Right hindlimb (tissue), 1 donor: Measurements from ENCODE around the gene KRTAP10-4.
"Not testable (repeated sequence)": the region's sequence is repeated elsewhere in the genome, so short reads cannot be mapped to it uniquely, and the experiment has no call there.

Source experiments
- DNase-seq: peaks from one replicate; pipeline ENCODE4 v3.0.0-alpha.2; 2018

KRTAP10-4 gene

DNA sequence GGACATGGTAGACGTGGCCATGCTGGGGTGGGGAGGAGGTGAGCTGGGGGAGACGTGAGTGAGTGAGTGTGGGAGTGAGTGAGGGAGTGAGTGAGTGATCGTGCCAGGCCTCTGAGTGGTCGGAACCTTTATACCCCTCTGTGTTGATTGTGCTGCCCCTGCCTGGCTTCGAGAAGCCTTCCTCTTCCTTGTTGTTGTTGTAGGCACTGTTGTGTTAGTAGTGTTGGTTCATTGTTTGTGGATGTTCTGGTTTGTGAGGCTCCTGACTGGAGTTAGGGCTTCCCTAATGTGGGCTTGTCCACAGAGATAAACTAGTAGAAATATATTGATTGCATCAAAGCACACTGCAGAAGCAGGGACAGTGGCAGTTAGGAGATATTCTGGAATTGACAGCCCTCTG lies 14.8 kb upstream of the KRTAP10-4 start, which contains the start of gene KRTAP10-3:
Gene KRTAP10-3, minus strand, starts transcription at position 101 of the 400 bp plus-strand sequence. Its CDS starts 80 bp downstream, at position 21.
- DNase-seq: no peak

DNA sequence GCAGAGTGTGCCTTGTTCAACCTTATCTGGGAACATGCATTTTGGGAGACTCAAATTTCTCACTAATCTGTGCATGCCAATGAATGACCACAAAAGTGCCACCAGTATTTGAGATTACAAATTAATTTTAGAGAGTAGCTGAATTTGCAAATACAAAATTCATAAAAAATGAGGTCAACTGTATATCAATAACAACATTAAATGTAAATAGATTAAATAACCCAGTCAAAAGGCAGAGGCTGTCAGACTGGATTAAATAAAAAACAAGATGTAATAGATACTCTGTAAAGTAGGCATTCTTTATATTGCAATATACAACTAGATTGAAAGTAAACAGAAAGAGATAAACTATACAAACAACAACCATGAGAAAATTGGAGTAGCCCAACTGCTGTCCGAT lies 9.4 kb upstream of the KRTAP10-4 start:
- no peak for DNase-seq

DNA sequence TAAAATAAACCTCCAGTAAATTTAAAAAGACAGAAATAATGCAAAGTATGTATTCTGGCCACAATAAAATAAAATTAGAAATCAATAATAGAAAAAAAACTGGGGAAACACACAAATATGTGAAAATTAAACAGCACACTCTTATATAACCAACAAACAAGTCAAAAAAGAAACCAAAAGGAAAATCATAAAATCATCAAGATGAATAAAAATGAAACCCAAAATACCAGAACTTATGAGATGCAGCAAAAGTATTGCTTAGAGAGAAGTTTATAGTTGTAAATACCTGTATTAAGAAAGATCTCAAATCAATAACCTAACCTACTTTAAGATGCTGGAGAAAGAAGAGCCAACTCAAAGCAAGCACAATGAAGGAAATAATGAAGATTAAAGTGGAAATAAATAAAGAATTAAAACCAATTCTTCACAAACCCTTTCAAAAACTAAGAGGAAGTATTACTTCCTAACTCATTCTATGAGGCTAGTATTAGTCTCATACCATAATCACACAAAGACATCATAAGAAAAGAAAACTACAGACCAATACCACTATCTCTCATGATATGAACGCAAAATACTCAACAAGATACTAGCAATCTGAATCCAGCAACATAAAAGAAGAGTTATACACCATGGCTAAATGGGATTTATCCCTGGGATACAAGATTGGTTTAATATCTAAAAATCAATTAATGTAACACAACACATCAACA lies 8.5 kb upstream of the KRTAP10-4 start:
- no peak for DNase-seq

DNA sequence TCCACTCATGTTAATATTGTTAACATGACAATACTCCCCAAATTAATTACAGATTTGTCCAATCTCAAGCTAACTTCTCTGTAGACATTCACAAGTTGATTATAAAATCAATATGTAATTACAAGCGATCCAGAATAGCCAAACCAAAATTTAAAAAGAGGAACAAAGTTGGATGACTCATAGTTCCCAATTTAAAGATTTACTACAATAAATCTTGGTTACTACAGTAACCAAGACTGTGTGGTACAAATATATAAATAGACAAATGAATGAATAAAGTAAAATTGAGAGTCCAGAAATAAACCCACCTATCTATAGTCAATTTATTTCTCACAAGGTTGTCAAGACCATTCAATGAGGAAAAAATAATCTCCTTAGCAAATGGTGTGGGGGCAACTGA lies 7.1 kb upstream of the KRTAP10-4 start:
- no peak for DNase-seq

DNA sequence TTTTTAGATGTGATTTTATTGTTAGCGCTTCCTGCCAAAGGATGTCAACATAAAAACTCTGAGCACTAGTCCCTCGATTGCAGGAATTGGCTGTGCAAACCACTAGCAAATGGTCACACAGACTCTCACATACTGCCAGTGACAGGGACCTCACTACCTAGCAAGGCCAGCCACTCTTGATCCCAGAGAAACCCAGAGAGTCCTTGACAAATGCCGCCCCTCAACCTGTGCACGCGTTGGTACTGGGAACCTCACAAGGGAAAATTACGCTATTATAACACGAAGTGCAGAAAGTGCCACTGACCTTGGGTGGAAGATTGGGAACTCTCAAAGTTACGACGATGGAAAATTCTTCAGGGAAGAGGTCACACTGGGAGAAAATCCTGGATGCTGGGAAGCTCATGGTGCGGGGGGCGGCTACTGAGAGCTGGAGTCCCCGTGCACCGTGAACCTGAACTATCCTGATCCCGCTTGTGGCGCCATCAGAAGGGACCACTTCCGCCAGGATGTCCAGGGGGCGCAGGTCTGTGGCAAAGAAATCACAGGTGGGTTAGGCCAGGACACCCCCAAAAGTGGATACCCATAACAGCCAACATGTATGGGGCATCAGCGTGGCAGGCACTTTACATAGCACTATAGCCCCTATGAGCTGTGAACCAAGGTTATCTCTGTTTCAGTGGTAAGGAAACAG lies 5.9 kb upstream of the KRTAP10-4 start:
- no peak for DNase-seq

DNA sequence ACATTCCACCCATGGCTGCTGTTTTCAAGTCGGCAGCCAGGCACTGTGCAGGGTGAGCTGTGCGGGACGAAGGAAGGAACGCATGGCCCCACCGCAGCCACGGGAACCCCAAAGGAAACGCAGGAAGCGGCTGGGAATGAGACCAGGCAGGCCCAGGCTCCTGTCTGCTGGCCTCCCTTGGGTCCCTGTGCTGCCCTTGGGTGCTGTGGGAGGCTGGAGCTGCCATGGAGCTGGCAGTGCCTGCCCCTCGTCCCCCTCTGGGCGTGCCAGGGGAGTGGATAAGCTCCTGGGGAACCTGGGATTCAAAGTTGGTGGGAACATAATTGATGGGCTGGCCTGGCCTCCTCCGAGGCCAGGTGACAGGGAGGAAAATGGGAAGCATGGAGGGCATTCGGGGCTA lies 5.3 kb upstream of the KRTAP10-4 start:
- no peak for DNase-seq

DNA sequence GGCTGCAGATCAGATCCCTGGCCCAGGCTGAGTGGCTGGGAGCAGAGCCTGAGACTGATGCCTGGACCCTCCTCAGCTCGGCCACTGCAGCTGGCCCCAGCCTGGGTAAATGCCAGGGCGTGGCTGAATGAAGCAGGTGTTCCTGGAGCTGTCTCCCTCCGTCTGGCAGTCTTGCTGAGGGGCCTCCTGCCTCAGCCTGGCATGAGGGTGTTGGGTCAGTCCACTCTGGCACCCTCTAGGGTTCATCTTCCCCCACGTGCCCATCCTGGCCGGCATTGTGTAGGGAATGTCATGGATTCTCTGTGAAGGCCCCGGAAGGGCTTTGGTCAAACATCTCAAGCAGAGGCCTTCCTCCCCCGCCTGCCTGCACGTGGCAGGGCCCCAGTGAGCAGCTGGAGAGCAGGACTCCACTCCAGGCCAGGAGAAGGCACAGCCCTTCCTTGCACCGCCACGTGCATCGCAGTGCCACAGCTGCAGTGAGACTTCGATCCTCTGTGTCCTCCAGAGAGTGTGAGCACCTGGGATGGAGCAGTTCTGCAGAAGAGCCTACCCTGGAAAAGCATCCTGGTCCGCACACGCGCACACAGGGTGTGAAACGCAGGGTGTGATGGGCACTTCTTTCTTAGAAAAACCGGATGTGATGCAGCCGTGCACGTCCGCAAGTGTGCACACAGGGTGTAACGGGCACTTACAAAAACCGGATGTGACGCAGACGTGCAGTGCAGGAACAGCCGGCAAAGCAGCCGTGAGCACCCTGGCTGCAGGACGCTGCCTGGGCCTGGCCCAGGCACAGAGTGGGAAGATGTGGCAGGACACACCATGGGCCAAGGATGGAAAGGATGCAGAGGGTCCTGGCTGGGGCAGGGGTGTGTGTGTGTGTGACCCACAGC lies 4.6 kb upstream of the KRTAP10-4 start:
- DNase-seq: no peak

DNA sequence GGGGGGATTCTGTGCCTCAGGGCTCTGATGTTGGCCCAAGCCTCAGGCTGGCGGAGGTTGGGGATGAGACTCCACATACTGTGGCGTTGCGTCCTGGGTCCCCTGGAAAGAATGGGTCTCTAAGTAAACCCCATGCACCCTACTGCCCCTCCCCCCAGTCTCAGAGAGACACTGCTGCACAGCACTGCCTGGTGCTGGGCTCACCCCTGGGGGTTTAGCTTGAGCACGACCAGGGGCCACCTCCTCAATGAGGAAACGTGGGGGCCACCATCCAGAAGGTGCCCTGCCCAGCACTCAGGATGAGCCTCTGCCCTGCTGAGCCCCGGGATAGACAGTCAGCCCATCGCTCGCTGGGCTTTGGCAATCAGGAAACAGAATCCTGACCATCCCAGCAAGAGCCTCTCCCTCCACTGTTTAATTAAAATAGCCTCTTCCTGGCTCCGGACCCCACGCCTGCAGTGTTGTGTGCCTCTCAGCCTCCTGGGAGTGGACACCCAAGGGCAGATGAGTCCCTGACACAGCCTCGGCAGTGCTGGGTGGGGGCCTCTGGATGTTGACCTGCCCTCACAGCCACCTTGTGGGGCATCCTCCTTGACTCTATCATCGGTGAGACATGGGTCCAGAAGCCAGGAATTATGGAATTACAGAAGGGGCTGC lies 3.5 kb upstream of the KRTAP10-4 start:
- DNase-seq: no peak

DNA sequence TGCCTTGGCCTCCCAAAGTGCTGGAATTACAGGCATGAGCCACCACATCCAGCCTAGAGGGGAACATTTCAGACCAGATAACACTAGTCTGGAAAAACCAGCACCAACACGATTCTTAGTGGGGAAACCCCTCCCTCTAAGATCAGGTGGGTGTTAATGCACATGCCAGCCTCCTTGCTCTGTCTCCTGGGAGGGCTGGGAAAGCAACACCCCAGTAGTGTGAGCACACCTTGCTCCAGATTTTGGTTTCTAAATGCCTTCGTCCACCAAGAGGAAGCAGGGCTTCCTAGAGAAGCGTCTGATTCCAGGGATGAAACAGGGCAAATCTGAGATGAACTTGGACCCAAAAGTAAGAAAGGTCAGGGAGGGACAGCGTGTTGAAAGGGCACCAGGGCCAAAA lies 2.2 kb upstream of the KRTAP10-4 start:
- DNase-seq: no peak

DNA sequence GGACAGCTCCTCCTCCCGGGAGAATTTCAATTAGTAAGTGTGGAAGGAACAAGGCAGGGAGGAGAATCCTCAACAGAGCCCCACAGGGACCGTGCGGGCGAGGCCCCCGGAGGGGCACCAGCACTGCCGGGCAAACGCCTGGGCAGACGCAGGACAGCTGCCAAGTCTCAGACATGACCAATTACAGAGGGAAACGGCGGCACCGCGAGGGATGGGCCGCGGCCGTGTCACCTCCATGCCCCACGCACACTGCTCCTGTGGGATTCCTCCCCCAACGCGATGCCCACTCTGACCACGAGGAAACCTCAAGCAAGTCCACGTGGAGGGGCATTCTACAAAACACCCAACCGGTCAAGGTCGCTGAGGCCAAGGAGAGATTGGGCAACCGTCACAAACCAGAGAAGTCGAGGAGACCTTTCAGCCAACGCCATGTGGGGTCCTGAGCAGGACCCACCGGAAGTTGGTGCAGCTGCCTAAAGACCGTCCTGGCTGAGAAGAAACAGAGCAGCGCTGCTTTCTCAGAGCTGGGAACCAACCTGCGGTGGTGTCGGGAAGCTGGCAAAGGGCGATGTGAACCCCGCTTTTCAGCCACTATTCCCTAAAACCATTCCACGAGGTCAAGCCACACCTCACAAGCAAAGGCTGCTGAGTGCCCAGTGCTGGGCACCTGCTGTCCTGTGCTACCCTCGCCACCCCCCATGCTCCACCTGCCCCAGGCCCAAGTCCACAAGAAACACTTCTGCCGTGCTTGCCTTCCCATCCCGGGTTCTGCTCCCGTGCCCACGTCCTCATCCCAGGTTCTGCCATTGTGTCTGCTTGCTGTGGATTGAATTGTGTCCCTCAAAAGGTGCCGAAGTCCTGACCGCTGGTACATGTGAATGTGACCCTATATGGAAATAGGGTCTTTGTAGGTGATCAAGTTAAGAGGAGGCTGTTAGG lies 1.4 kb upstream of the KRTAP10-4 start:
- no peak for DNase-seq

DNA sequence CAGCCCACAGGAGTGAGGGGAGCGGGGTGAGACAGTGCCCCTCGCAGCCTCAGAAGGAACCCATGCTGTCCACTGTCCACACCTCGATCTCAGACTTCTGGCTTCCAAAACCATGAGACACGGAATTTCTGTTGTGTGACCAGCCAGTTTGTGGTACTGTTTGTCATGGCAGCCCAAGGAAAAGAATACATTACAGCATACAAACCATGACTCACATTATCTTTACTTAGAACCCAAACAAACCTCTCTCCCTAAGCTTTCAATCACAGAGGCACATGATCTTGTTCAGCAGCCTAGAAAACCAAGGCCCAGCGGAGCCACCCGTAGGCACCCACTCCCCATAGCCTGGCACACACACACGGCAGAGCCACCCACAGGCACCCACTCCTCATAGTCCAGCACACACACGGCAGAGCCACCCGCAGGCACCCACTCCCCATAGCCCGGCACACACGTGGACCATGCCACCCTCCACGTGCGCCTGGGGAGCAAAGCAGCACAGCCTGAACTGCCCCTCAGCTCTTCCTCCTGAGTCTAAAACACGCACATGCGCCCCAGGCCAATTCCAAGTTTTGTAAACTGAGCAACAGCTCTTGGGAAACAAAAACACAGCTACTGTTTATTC lies 458 bp upstream of the KRTAP10-4 start:
- no peak for DNase-seq

DNA sequence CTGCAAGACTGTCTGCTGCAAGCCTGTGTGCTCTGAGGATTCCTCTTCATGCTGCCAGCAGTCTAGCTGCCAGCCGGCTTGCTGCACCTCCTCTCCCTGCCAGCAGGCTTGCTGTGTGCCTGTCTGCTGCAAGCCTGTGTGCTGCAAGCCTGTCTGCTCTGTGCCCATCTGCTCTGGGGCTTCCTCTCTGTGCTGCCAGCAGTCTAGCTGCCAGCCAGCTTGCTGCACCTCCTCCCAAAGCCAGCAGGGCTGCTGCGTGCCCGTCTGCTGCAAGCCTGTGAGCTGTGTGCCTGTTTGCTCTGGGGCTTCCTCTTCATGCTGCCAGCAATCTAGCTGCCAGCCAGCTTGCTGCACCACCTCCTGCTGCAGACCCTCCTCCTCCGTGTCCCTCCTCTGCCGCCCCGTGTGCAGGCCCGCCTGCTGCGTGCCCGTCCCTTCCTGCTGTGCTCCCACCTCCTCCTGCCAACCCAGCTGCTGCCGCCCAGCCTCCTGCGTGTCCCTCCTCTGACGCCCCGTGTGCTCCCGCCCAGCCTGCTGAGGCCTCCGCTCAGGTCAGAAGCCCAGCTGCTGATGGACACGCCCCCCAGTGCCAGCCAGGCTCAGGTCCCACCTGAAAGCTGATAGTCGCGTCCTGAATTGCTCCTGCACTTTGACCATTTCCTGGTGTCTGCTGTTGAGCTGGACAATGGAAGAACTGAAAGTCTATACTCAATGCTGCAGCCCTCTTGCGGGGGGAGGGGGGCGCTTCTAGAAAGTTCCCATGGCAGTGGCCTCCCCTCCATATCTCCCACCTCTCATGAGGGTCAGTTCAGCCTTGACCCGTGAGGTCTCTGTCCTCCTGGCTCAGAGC lies 1.2 kb downstream of the KRTAP10-4 start:
- no peak for DNase-seq

DNA sequence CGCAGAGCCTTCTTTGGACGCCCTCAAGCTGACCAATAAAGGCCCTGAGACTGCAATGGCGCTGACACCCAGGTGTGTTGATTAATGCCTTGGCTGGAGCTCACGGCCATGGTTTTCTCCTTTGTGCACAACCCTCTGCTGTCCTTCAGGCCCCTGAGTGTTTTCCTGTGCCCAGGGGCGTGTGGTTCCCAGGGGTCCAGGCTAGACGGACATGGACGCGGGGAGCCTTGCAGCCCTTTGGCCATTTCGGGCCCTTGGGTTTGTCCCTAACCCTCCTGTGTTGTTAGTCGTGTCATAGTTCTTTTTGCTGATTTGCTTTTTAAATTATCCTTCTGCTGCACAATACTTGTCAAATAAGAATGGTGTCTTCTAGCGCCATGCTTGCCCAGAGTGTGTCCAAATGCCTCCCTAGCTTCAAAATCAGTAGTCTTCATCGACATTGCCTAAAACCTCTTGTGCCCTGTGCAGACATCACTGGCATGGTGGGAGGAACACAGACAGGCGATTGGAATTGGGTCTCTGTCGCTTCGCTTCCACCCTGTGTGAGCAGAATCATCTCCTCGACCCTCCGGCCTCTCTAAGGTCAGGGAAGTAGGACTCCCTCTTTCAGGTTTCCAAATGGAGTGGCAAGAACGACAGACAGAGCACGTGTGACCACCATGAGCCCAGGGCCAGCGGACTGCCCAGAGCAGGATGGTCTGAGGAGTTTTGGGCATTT lies 1.9 kb downstream of the KRTAP10-4 start:
- DNase-seq: no peak

DNA sequence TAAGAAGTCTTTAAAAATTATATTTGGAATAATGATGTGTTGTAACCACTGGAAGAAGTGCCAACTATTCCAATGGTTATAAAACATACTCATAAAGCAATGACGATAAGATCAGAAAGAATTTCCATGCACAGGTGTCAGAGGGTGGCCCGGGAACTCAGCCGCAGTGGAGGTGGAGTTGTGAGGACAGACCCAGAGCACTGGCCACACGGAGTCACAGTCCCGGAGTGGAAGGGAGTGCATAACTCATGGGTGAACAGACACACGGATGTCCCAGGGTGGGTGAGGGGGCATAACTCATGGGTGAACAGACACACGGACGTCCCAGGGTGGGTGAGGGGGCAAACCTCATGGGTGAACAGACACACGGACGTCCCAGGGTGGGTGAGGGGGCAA lies 2.5 kb downstream of the KRTAP10-4 start:
- no peak for DNase-seq

DNA sequence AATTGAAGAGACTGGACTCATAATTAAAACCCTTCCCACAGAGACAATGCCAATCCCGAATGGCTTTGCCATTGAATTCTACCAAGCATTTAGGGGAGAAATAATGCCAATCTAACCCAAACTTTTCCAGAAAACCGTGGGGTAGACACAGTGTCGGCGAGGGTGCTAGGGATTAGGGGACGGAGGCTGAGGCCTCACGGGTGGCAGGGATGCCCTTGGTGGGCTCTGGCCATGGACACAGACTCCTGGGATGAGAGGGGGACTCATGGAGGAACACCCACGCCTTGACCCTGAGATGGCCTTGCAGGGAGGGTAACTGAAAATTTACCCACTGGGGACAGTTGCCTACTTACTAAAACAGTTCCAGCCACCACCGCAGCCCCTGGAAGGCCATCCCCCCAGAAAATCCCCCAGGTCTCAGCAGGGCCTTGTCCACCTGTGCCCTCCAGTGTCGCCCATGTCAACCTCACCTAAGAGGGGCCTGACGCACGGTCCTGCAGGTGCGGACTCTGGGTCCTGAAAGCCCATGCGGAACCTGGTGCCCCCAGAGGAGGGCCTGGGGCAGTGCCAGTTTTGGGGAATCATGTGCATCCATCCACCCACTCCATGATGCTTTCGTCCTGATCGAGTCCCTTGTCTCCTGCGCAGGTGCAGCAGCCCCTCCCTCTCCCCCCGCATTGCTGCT lies 5.0 kb downstream of the KRTAP10-4 start:
- no peak for DNase-seq

DNA sequence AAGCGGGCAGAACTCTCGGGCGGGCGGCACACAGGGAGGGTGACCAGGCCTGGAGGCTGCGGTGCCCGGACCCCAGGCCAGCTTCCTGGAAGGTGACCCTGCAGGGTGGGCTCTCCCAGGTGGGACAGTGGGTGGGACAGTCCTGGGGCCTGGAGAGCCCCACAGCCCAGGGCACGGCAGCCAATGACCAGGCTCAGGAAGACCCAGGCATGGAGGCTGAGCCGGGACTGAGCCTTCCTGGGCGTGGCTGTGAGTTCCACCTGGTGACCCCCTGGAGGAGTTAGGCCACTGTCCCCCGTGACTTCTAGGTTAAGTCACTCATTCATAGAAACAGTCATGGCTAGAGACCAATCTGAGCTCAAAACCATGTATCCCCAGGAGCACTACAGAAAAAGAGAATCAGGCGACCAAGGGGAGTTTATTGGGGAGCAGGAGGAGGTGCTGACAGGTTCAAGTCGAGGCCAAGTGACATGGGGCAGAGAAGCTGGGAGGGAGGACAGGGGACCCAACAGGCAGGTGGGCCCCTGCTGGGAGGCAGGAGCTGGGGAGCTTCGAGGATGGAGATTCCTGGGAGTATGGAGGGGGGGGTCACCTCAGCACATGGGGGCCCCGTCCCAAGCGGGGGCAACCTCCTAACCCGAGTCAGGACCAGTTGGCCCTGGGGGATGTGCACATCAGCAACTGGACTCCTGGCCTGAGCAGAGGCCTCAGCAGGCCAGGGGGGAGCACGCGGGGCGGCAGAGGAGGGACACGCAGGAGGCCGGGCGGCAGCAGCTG lies 5.7 kb downstream of the KRTAP10-4 start:
- DNase-seq: no peak

DNA sequence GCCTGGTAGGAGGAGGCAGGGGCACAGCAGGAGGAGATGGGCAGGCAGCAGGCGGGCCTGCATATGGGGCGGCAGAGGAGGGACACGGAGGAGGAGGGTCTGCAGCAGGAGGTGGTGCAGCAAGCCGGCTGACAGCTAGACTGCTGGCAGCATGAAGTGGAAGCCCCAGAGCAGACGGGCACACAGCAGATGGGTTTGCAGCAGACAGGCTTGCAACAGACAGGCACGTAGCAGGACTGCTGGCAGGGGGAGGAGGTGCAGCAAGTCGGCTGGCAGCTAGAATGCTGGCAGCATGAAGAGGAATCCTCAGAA lies 6.3 kb downstream of the KRTAP10-4 start:
- DNase-seq: no peak

DNA sequence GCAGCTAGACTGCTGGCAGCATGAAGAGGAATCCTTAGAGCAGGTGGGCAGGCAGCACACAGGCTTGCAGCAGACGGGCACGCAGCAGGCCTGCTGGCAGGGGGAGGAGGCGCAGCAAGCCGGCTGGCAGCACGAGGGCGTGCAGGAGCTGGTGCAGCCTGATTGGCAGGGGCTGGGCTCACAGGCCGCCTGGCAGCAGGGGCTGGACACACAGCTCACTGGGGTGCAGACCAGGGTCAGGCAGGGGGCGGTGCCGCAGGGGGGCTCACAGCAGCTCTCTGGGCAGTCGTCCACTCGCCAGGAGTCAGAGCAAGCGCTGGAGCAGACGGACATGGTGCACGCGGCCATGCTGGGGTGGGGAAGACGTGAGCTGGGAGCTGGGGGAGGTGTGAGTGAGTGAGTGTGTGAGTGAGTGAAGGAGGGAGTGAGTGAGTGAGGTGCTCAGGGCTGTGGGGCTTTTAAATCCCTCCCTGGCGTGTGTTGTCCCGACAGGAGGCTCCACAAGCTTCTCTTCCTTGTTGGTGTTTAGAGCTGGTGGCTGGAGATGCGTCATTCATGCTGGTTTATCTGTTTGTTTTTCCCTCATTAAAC lies 6.8 kb downstream of the KRTAP10-4 start, which contains the start of gene KRTAP10-5:
Gene KRTAP10-5, minus strand, starts transcription at position 374 of the 591 bp plus-strand sequence. Its CDS starts 26 bp downstream, at position 348.
- DNase-seq: not testable (repeated sequence)
